Astrocyte (in vitro differentiated cells and primary cell): ENCODE measurements around the gene UBE2G2.

ENCODE experiments used
- EZH2 ChIP-seq: IDR thresholded peaks from 2 replicates; pipeline ENCODE4 v1.6.1; 2012; ENCODE audit warnings: mild to moderate bottlenecking, low read length, inconsistent platforms; ENCODE audit not compliant: insufficient read depth
- TF ChIP-seq, protein P1 (sequence below): IDR thresholded peaks from 2 replicates; pipeline ENCODE4 v1.5.1; 2011; ENCODE audit warnings: low read depth, mild to moderate bottlenecking, inconsistent platforms, low read length, moderate library complexity; ENCODE audit not compliant: insufficient read depth

DNA sequence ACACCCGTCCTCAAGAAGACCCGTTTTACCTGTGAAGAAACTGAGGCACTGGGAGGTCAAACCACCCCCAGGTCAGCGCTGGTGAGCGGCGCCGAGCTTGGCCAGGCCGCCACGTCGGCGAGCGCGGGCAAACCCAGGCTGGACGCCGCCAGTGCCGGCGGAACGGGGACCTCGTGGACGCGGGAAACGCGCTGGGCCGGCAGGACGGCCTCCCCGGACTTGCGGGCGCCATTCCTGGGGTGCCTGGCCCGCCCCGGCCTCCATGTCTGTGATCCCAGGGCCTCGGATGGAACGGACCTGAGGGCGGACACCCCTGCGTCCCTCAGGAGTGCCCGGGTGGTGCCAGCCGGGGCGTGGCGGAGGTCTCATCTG lies 17.0 kb upstream of the UBE2G2 start:
- TF ChIP-seq, protein P1, sequence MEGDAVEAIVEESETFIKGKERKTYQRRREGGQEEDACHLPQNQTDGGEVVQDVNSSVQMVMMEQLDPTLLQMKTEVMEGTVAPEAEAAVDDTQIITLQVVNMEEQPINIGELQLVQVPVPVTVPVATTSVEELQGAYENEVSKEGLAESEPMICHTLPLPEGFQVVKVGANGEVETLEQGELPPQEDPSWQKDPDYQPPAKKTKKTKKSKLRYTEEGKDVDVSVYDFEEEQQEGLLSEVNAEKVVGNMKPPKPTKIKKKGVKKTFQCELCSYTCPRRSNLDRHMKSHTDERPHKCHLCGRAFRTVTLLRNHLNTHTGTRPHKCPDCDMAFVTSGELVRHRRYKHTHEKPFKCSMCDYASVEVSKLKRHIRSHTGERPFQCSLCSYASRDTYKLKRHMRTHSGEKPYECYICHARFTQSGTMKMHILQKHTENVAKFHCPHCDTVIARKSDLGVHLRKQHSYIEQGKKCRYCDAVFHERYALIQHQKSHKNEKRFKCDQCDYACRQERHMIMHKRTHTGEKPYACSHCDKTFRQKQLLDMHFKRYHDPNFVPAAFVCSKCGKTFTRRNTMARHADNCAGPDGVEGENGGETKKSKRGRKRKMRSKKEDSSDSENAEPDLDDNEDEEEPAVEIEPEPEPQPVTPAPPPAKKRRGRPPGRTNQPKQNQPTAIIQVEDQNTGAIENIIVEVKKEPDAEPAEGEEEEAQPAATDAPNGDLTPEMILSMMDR = no peak
- no peak for TF ChIP-seq EZH2
